Thoracic aorta (tissue), 2 donors: ENCODE measurements around the gene FBXL22. TPM values are rescaled to one million over a fixed set of nuclear protein-coding genes. Genes with fewer than 3 reads are reported as not detected.
"Not testable (repeated sequence)": the region's sequence is repeated elsewhere in the genome, so short reads cannot be mapped to it uniquely, and the experiment has no call there.

ENCODE experiments used
- ATAC-seq: fragments of 150-250 bp; one replicate; pipeline ENCODE4 v1.8.0; 2017; ENCODE audit warnings: low read depth; ENCODE audit not compliant: insufficient number of reproducible peaks, low FRiP score
- DNase-seq: peaks from one replicate; pipeline ENCODE4 v3.0.0-alpha.2; 2020; ENCODE audit warnings: low spot score
- H3K27ac ChIP-seq, 2 donors: fragments of 200-600 bp; sonication (generic); 1 replicate in 1 of 2; 2 replicates in 1 of 2; pipeline ENCODE4 v1.5.1; 2016; ENCODE audit warnings: mild to moderate bottlenecking in 2 of 2, moderate library complexity in 2 of 2
- H3K27me3 ChIP-seq: fragments of 200-600 bp; sonication (generic); replicated peaks from 2 replicates; pipeline ENCODE4 v1.6.0; 2016; ENCODE audit warnings: mild to moderate bottlenecking; ENCODE audit not compliant: insufficient read depth
- H3K36me3 ChIP-seq: fragments of 200-600 bp; sonication (generic); one replicate; pipeline ENCODE4 v1.5.1; 2016
- H3K4me1 ChIP-seq, 2 donors: fragments of 200-600 bp; sonication (generic); 1 replicate in 1 of 2; 2 replicates in 1 of 2; pipeline versions ENCODE4 v1.5.1 to v1.6.0; 2016; ENCODE audit warnings: low read depth in 2 of 2, mild to moderate bottlenecking in 1 of 2; ENCODE audit not compliant: control insufficient read depth in 1 of 2
- H3K4me3 ChIP-seq: fragments of 200-600 bp; sonication (generic); 2 replicates; pipeline ENCODE4 v1.5.1; 2016; ENCODE audit warnings: mild to moderate bottlenecking
- H3K9me3 ChIP-seq: fragments of 200-600 bp; sonication (generic); 2 replicates; pipeline ENCODE4 v1.5.1; 2016
- CTCF ChIP-seq: fragments of 200-600 bp; sonication (generic); IDR thresholded peaks from one replicate; pipeline ENCODE4 v1.5.1; 2019; ENCODE audit warnings: antibody characterized with exemption
- total RNA-seq, 2 donors: library from RNA; depleted of rRNA; stranded (reverse); fragments of >200 nt; gene quantifications; one replicate each; pipeline versions ENCODE4 v1.1.0 to v1.2.3, GENCODE V29; 2016

The FBXL22 gene
- total RNA-seq, 2 donors from 2014 or later, result 21.2 to 62.1 TPM

- peaks cover 4 to 18% of the 10 kb centered on the region in 2 donors for H3K4me1 ChIP-seq
- DNase-seq, result no peak
- TF ChIP-seq CTCF, result peak; percentile 70
Measured at GRCh38 chr15:63610209-63610841, 13.1 kb downstream of the FBXL22 start.

GRCh38 chr15:63611177-63611576 is 14.0 kb downstream of the FBXL22 start:
- no peak for TF ChIP-seq CTCF
- Histone ChIP-seq H3K9me3 (no peaks in the 10 kb centered on the region), H3K27me3 (no peaks in the 10 kb centered on the region), H3K4me1 (peaks cover 4 to 18% of the 10 kb centered on the region in 2 donors), H3K4me3 (no peak overlapping the region), H3K27ac (peak overlapping the region; percentile 38 to 43), H3K36me3 (peaks cover 17% of the 10 kb centered on the region)
- ATAC-seq, result no peak
- DNase-seq, result no peak

More at GRCh38 chr15:63610209-63610841, 13.1 kb downstream of the FBXL22 start:
- peak overlapping the region; percentile 38 to 43 for H3K27ac ChIP-seq
- peaks cover 13% of the 10 kb centered on the region for H3K36me3 ChIP-seq
- H3K4me3 ChIP-seq, result no peak overlapping the region
- peak; percentile 88 for ATAC-seq
- H3K27me3 ChIP-seq, result no peaks in the 10 kb centered on the region
- H3K9me3 ChIP-seq, result no peaks in the 10 kb centered on the region

GRCh38 chr15:63612300-63612699 is 15.1 kb downstream of the FBXL22 start:
- Histone ChIP-seq H3K4me3 (no peak overlapping the region), H3K4me1 (peaks cover 4 to 18% of the 10 kb centered on the region in 2 donors), H3K9me3 (no peaks in the 10 kb centered on the region), H3K27me3 (no peaks in the 10 kb centered on the region), H3K36me3 (peaks cover 20% of the 10 kb centered on the region), H3K27ac (no peak overlapping the region)
- DNase-seq (no peak), ATAC-seq (no peak)
- TF ChIP-seq CTCF, result no peak

GRCh38 chr15:63615935-63616334 is 18.7 kb downstream of the FBXL22 start:
- peaks cover 11% of the 10 kb centered on the region for H3K36me3 ChIP-seq
- no peaks in the 10 kb centered on the region for H3K9me3 ChIP-seq
- H3K4me1 ChIP-seq, result peaks cover 0 to 5% of the 10 kb centered on the region in 2 donors
- TF ChIP-seq CTCF, result no peak
- no peaks in the 10 kb centered on the region for H3K27me3 ChIP-seq
- ATAC-seq, result no peak
- no peak overlapping the region for H3K27ac ChIP-seq
- H3K4me3 ChIP-seq, result no peak overlapping the region
- DNase-seq, result no peak

- not testable (repeated sequence) for H3K4me3 ChIP-seq, H3K4me1 ChIP-seq, DNase-seq, H3K27me3 ChIP-seq, H3K27ac ChIP-seq, H3K9me3 ChIP-seq, ATAC-seq
- peaks cover 11% of the 10 kb centered on the region for H3K36me3 ChIP-seq
Measured at GRCh38 chr15:63617147-63617546, 20.0 kb downstream of the FBXL22 start.

DNA sequence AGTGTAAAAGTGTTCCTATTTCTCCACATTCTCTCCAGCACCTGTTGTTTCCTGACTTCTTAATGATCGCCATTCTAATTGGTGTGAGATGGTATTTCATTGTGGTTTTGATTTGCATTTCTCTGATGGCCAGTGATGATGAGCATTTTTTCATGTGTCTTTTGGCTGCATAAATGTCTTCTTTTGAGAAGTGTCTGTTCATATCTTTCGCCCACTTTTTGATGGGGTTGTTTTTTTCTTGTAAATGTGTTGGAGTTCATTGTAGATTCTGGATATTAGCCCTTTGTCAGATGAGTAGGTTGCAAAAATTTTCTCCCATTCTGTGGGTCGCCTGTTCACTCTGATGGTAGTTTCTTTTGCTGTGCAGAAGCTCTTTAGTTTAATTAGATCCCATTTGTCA is 20.4 kb downstream of the FBXL22 start:
- not testable (repeated sequence) for H3K9me3 ChIP-seq, ATAC-seq, DNase-seq, H3K4me1 ChIP-seq, H3K27ac ChIP-seq, H3K27me3 ChIP-seq, H3K4me3 ChIP-seq
- peaks cover 11% of the 10 kb centered on the region for H3K36me3 ChIP-seq

- peaks cover 0 to 14% of the 10 kb centered on the region in 2 donors for H3K4me1 ChIP-seq
- H3K27ac ChIP-seq, H3K9me3 ChIP-seq, H3K4me3 ChIP-seq, DNase-seq, ATAC-seq, H3K27me3 ChIP-seq: not testable (repeated sequence)
- H3K36me3 ChIP-seq, result peaks cover 18% of the 10 kb centered on the region
Measured at GRCh38 chr15:63620760-63621159, 23.6 kb downstream of the FBXL22 start.
